Gastroesophageal sphincter (tissue), 4 donors: Measurements from ENCODE around the gene RNF152. TPM values are rescaled to one million over a fixed set of nuclear protein-coding genes. Genes with fewer than 3 reads are reported as not detected.

ENCODE experiments used
- ATAC-seq: fragments of 150-250 bp; one replicate; pipeline ENCODE4 v1.9.1; 2016; ENCODE audit warnings: mild to moderate bottlenecking, moderate library complexity
- H3K27ac ChIP-seq, 4 donors: fragments of 200-600 bp; sonication (generic) in 3 of 4; 1 replicate in 3 of 4; 2 replicates in 1 of 4; pipeline ENCODE4 v1.5.1; 2016 to 2019
- H3K27me3 ChIP-seq: fragments of 200-600 bp; sonication (generic); one replicate; pipeline ENCODE4 v1.5.1; 2019
- H3K36me3 ChIP-seq, 2 donors: fragments of 200-600 bp; sonication (generic); one replicate each; pipeline ENCODE4 v1.5.1; 2019; ENCODE audit warnings: control low read depth in 1 of 2
- H3K4me1 ChIP-seq, 3 donors: fragments of 200-600 bp; sonication (generic); 1 replicate in 2 of 3; 2 replicates in 1 of 3; pipeline ENCODE4 v1.5.1; 2016 to 2019; ENCODE audit warnings: control low read depth in 2 of 3
- H3K4me3 ChIP-seq, 2 donors: fragments of 200-600 bp; sonication (generic); one replicate each; pipeline ENCODE4 v1.5.1; 2019; ENCODE audit warnings: mild to moderate bottlenecking in 1 of 2, moderate library complexity in 1 of 2
- H3K9me3 ChIP-seq, 3 donors: fragments of 200-600 bp; sonication (generic); one replicate each; pipeline ENCODE4 v1.5.1; 2017 to 2019; ENCODE audit warnings: control low read depth in 2 of 3
- CTCF ChIP-seq, 4 experiments: fragments of 200-600 bp in 2 of 4; fragments of 450-650 bp in 2 of 4; sonication (generic) in 1 of 4; IDR thresholded peaks; one replicate each; pipeline ENCODE4 v1.5.1; 2017 to 2019; ENCODE audit warnings: antibody characterized with exemption in 4 of 4, mild to moderate bottlenecking in 2 of 4, moderate library complexity in 2 of 4
- EP300 ChIP-seq: sonication (generic); formaldehyde crosslinking; IDR thresholded peaks from one replicate; pipeline ENCODE4 v1.6.1; 2017; ENCODE audit warnings: antibody characterized with exemption, mild to moderate bottlenecking
- POLR2A ChIP-seq, 2 donors: fragments of 450-650 bp; IDR thresholded peaks; one replicate each; pipeline ENCODE4 v1.6.1; 2017; ENCODE audit warnings: antibody characterized with exemption in 2 of 2, mild to moderate bottlenecking in 2 of 2, moderate library complexity in 1 of 2
- POLR2AphosphoS5 ChIP-seq: sonication (generic); formaldehyde crosslinking; IDR thresholded peaks from one replicate; pipeline ENCODE4 v1.6.1; 2017; ENCODE audit warnings: antibody characterized with exemption
- WGBS, 2 donors: methylation state at CpG; one replicate each; pipeline ENCODE4 v1.1.5; 2018; ENCODE audit warnings: low coverage in 1 of 2; 5-methylcytosine and 5-hydroxymethylcytosine counted together
- total RNA-seq, 4 donors: library from RNA; depleted of rRNA; stranded (reverse); fragments of >200 nt; gene quantifications; one replicate each; pipeline ENCODE4 v1.1.0, GENCODE V29; 2016

The RNF152 gene
- total RNA-seq, 4 donors from 2014 or later = 9.0 to 11.2 (median 10.1) TPM

- ATAC-seq = no peak
- no peaks in the 10 kb centered on the region for H3K27me3 ChIP-seq
- H3K27ac ChIP-seq = no peak overlapping the region
- 86 to 94% methylated on average over 7 of the region's 7 CpGs for WGBS, 2 donors
- no peaks in the 10 kb centered on the region for H3K36me3 ChIP-seq
- TF ChIP-seq POLR2AphosphoS5 = no peak
- TF ChIP-seq CTCF (IDR thresholded peaks at IDR 0.05) = no peak
- TF ChIP-seq POLR2A (IDR thresholded peaks at IDR 0.05) = no peak
- no peak for TF ChIP-seq EP300
- H3K4me3 ChIP-seq = no peak overlapping the region
- no peaks in the 10 kb centered on the region for H3K9me3 ChIP-seq
- no peaks in the 10 kb centered on the region for H3K4me1 ChIP-seq
Observed at GRCh38 chr18:61847164-61847791, 45.5 kb downstream of the RNF152 start.

- Histone ChIP-seq H3K27me3 (no peaks in the 10 kb centered on the region), H3K27ac (no peak overlapping the region), H3K4me3 (no peak overlapping the region), H3K9me3 (no peaks in the 10 kb centered on the region), H3K36me3 (no peaks in the 10 kb centered on the region), H3K4me1 (no peaks in the 10 kb centered on the region)
- ATAC-seq = no peak
- WGBS, 2 donors = 83 to 85% methylated on average over 1 to 6 of the region's 7 CpGs
- no peak for TF ChIP-seq POLR2A (IDR thresholded peaks at IDR 0.05)
- TF ChIP-seq EP300 = no peak
- no peak for TF ChIP-seq POLR2AphosphoS5
- TF ChIP-seq CTCF (IDR thresholded peaks at IDR 0.05) = no peak
Observed at GRCh38 chr18:61845197-61845596, 47.6 kb downstream of the RNF152 start.

- no peak for TF ChIP-seq CTCF (IDR thresholded peaks at IDR 0.05)
- no peak for TF ChIP-seq EP300
- ATAC-seq = no peak
- Histone ChIP-seq H3K27ac (no peak overlapping the region), H3K4me1 (no peaks in the 10 kb centered on the region), H3K27me3 (no peaks in the 10 kb centered on the region), H3K36me3 (no peaks in the 10 kb centered on the region), H3K9me3 (no peaks in the 10 kb centered on the region), H3K4me3 (no peak overlapping the region)
- 89 to 90% methylated on average over 4 of the region's 4 CpGs for WGBS, 2 donors
Observed at GRCh38 chr18:61844726-61845125, 48.1 kb downstream of the RNF152 start.

GRCh38 chr18:61842146-61842545 is 50.7 kb downstream of the RNF152 start:
- ATAC-seq = no peak
- Histone ChIP-seq H3K36me3 (no peaks in the 10 kb centered on the region), H3K27ac (no peak overlapping the region), H3K9me3 (no peaks in the 10 kb centered on the region), H3K27me3 (no peaks in the 10 kb centered on the region), H3K4me1 (no peaks in the 10 kb centered on the region), H3K4me3 (no peak overlapping the region)
- TF ChIP-seq EP300 (no peak), POLR2A (IDR thresholded peaks at IDR 0.05) (no peak)
- 17 to 36% methylated on average over 1 to 2 of the region's 2 CpGs for WGBS, 2 donors

- TF ChIP-seq CTCF (IDR thresholded peaks at IDR 0.05) (no peak), POLR2A (IDR thresholded peaks at IDR 0.05) (no peak), POLR2AphosphoS5 (no peak), EP300 (no peak)
- no peak overlapping the region for H3K4me3 ChIP-seq
- WGBS, 2 donors = 45 to 83% methylated on average over 1 to 3 of the region's 3 CpGs
- no peaks in the 10 kb centered on the region for H3K36me3 ChIP-seq
- ATAC-seq = no peak
- H3K4me1 ChIP-seq = no peaks in the 10 kb centered on the region
- no peak overlapping the region for H3K27ac ChIP-seq
- H3K9me3 ChIP-seq = no peaks in the 10 kb centered on the region
- H3K27me3 ChIP-seq = no peaks in the 10 kb centered on the region
Observed at GRCh38 chr18:61841706-61842105, 51.1 kb downstream of the RNF152 start.
